ENCODE data around the gene LIPT1. TPM values are rescaled to one million over a fixed set of nuclear protein-coding genes. Genes with fewer than 3 reads are reported as not detected.

LIPT1 gene
- total and polyA plus RNA-seq, 2 of the 8 experiments (the other 6 are each of a cell fraction or from before 2014, with no cell fraction given) = 6.1 to 10.9 TPM

- no peak for TF ChIP-seq CHD7 (IDR thresholded peaks at IDR 0.05; ENCODE audit: insufficient replicate concordance, low read length)
These were observed 26.8 kb upstream of the LIPT1 start (continued) for GRCh38 chr2:99127981-99128380.
